H9 (cell line): ENCODE results near the gene YOD1. TPM values are rescaled to one million over a fixed set of nuclear protein-coding genes. Genes with fewer than 3 reads are reported as not detected.
A peak's percentile ranks its signal among the peaks of the same experiment; 100 is the strongest.

Experiments used
- DNase-seq: peaks from one replicate; pipeline ENCODE4 v3.0.0-alpha.2; 2017
- H2AFZ ChIP-seq: one replicate; pipeline ENCODE4 v1.6.1; 2013; ENCODE audit warnings: mild to moderate bottlenecking, low read length, control low read depth, moderate library complexity
- H2AK5ac ChIP-seq: 2 replicates; pipeline ENCODE4 v1.6.1; 2013; ENCODE audit warnings: low read length, control low read depth, mixed read lengths; ENCODE audit not compliant: insufficient read length
- H2BK120ac ChIP-seq: one replicate; pipeline ENCODE4 v1.6.1; 2013; ENCODE audit warnings: low read depth, mild to moderate bottlenecking, low read length, control low read depth, inconsistent platforms; ENCODE audit not compliant: poor library complexity, severe bottlenecking
- H2BK12ac ChIP-seq: 2 replicates; pipeline ENCODE4 v1.6.1; 2013; ENCODE audit warnings: low read length, control low read depth, mixed read lengths, low read depth; ENCODE audit not compliant: insufficient read length
- H2BK15ac ChIP-seq: 2 replicates; pipeline ENCODE4 v1.6.1; 2013; ENCODE audit warnings: low read depth, low read length, control low read depth
- H2BK20ac ChIP-seq: one replicate; pipeline ENCODE4 v1.6.1; 2013; ENCODE audit warnings: low read depth, mild to moderate bottlenecking, low read length, control low read depth, inconsistent platforms; ENCODE audit not compliant: poor library complexity, severe bottlenecking
- H2BK5ac ChIP-seq: 2 replicates; pipeline ENCODE4 v1.6.1; 2013; ENCODE audit warnings: low read length, control low read depth, mixed read lengths; ENCODE audit not compliant: insufficient read length
- H3K14ac ChIP-seq: 2 replicates; pipeline ENCODE4 v1.6.1; 2013; ENCODE audit warnings: low read length, control low read depth; ENCODE audit not compliant: insufficient read depth
- H3K18ac ChIP-seq: 2 replicates; pipeline ENCODE4 v1.6.1; 2013; ENCODE audit warnings: low read depth, mild to moderate bottlenecking, mixed read lengths, low read length, control low read depth; ENCODE audit not compliant: insufficient read length
- H3K23ac ChIP-seq: 2 replicates; pipeline ENCODE4 v1.6.1; 2013; ENCODE audit warnings: low read length, control low read depth, mixed read lengths, low read depth; ENCODE audit not compliant: insufficient read length
- H3K23me2 ChIP-seq: 2 replicates; pipeline ENCODE4 v1.6.1; 2013; ENCODE audit warnings: low read depth, mild to moderate bottlenecking, mixed read lengths, low read length, control low read depth; ENCODE audit not compliant: insufficient read length, poor library complexity, severe bottlenecking
- H3K27ac ChIP-seq: 2 replicates; pipeline ENCODE4 v1.5.1; 2013; ENCODE audit warnings: low read length, control low read depth, mixed read lengths, low read depth; ENCODE audit not compliant: insufficient read length
- H3K27me3 ChIP-seq: 2 replicates; pipeline ENCODE4 v1.6.1; 2013; ENCODE audit warnings: low read length, control low read depth, inconsistent platforms; ENCODE audit not compliant: insufficient read depth
- H3K4ac ChIP-seq: 2 replicates; pipeline ENCODE4 v1.6.1; 2013; ENCODE audit warnings: low read depth, mild to moderate bottlenecking, control low read depth, inconsistent platforms, low read length, moderate library complexity
- H3K4me1 ChIP-seq: 2 replicates; pipeline ENCODE4 v1.6.1; 2013; ENCODE audit warnings: low read length, control low read depth, inconsistent platforms; ENCODE audit not compliant: insufficient read depth
- H3K4me2 ChIP-seq: 2 replicates; pipeline ENCODE4 v1.6.1; 2013; ENCODE audit warnings: low read length, control low read depth, mixed read lengths; ENCODE audit not compliant: insufficient read length, insufficient read depth
- H3K56ac ChIP-seq: 2 replicates; pipeline ENCODE4 v1.6.1; 2013; ENCODE audit warnings: low read depth, mild to moderate bottlenecking, mixed read lengths, low read length, control low read depth; ENCODE audit not compliant: insufficient read length
- H3K79me1 ChIP-seq: 2 replicates; pipeline ENCODE4 v1.6.1; 2013; ENCODE audit warnings: low read depth, mild to moderate bottlenecking, moderate library complexity, low read length, control low read depth, inconsistent platforms; ENCODE audit not compliant: insufficient read depth, poor library complexity, severe bottlenecking
- H3K79me2 ChIP-seq: 2 replicates; pipeline ENCODE4 v1.6.1; 2013; ENCODE audit warnings: low read length, control low read depth, inconsistent platforms; ENCODE audit not compliant: insufficient read depth
- H3K9ac ChIP-seq: 2 replicates; pipeline ENCODE4 v1.6.1; 2013; ENCODE audit warnings: low read length, control low read depth, mixed read lengths; ENCODE audit not compliant: insufficient read length; ENCODE audit errors: extremely low read depth
- H3K9me3 ChIP-seq: one replicate; pipeline ENCODE4 v1.6.1; 2013; ENCODE audit warnings: low read depth, low read length, inconsistent platforms; ENCODE audit not compliant: control insufficient read depth
- H3T11ph ChIP-seq: one replicate; pipeline ENCODE4 v1.6.1; 2013; ENCODE audit warnings: mild to moderate bottlenecking, low read length, control low read depth, inconsistent platforms
- H4K20me1 ChIP-seq: one replicate; pipeline ENCODE4 v1.6.1; 2013; ENCODE audit not compliant: control insufficient read depth, insufficient read length, insufficient read depth
- H4K5ac ChIP-seq: 2 replicates; pipeline ENCODE4 v1.6.1; 2013; ENCODE audit warnings: low read depth, mild to moderate bottlenecking, mixed read lengths, low read length, control low read depth; ENCODE audit not compliant: insufficient read length
- H4K8ac ChIP-seq: replicated peaks from 2 replicates; pipeline ENCODE4 v1.6.1; 2013; ENCODE audit warnings: low read length, control low read depth, mixed read lengths, low read depth; ENCODE audit not compliant: insufficient read length
- H4K91ac ChIP-seq: 2 replicates; pipeline ENCODE4 v1.6.1; 2013; ENCODE audit warnings: low read depth, mild to moderate bottlenecking, moderate library complexity, mixed read lengths, low read length, control low read depth; ENCODE audit not compliant: insufficient read length
- H3K27ac Mint-ChIP-seq, 3 experiments: 2 replicates in 2 of 3; 3 replicates in 1 of 3; pipeline ENCODE4 v1.8.0; 2020 to 2021; ENCODE audit warnings: mixed read lengths in 3 of 3, mild to moderate bottlenecking in 1 of 3, moderate library complexity in 1 of 3
- H3K27me3 Mint-ChIP-seq: 2 replicates; pipeline ENCODE4 v1.8.0; 2021; ENCODE audit warnings: low read depth, mild to moderate bottlenecking, moderate library complexity, mixed read lengths
- H3K36me3 Mint-ChIP-seq, 3 experiments: 2 replicates in 2 of 3; 3 replicates in 1 of 3; pipeline ENCODE4 v1.8.0; 2020 to 2021; ENCODE audit warnings: low read depth in 3 of 3, mixed read lengths in 3 of 3; ENCODE audit not compliant: insufficient read depth in 1 of 3
- H3K4me1 Mint-ChIP-seq, 2 experiments: 2 replicates each; pipeline ENCODE4 v1.8.0; 2020; ENCODE audit warnings: mixed read lengths in 2 of 2
- H3K4me3 Mint-ChIP-seq, 2 experiments: 2 replicates in 1 of 2; 3 replicates in 1 of 2; pipeline ENCODE4 v1.8.0; 2020 to 2021; ENCODE audit warnings: mild to moderate bottlenecking in 2 of 2, mixed read lengths in 2 of 2, moderate library complexity in 1 of 2
- H3K9me3 Mint-ChIP-seq, 2 experiments: 2 replicates in 1 of 2; 3 replicates in 1 of 2; pipeline ENCODE4 v1.8.0; 2020; ENCODE audit warnings: mild to moderate bottlenecking in 2 of 2, mixed read lengths in 2 of 2, moderate library complexity in 1 of 2
- WGBS: extraction: QIAGEN DNeasy Blood & Tissue Kit; methylation state at CpG from one replicate; pipeline ENCODE4 v1.1.7; 2013; ENCODE audit warnings: missing lambda C conversion rate, low lambda C conversion rate, mixed read lengths; ENCODE audit not compliant: insufficient read length; ENCODE audit errors: extremely low coverage; 5-methylcytosine and 5-hydroxymethylcytosine counted together
- total RNA-seq: library from RNA; stranded (reverse); gene quantifications from 2 replicates; pipeline ENCODE4 v1.2.1, GENCODE V29; 2021
- TF ChIP-seq, protein P1 (sequence below): fragments of 200-600 bp; sonication (generic); conservative IDR thresholded peaks from 3 replicates; pipeline ENCODE4 v1.8.0; 2021; ENCODE audit warnings: antibody characterized with exemption, mild to moderate bottlenecking

YOD1 gene
- total RNA-seq, 1 experiment from 2014 or later: 8.6 TPM

DNA sequence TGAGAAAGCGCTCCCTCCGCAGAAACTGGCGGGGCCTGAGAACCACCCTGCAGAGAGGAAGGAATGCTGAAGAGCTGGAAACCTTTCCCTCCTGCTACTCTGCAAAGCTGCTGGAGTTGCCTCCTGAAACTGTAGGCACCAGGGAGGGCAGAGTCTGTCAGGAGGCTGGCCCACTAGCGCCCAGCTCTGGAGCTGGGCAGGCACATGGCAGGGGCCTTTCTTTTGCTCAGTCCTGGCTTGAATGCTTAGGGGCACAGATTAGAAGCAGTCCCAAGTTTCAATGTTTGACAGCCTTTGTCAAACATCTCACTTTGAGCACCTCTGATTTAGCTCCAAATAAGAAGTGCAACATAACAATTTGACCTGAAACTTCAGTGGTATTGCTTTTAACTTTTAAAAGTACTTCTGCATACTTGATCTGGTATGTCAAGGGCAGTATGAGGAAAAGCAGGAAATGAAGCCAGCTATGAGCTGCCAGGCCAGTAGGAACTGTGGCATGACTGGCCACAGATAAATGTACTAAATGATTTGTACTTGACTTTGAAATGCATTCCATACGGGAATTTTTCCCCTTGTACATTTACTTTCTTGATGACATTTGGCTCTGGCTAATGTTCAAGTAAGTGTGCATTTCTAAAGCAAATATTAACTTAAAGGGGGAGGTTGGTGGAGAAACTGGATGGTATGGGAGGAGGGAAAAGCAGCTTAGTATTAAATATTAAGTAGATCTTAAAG lies 25.7 kb downstream of the YOD1 start:
- Histone ChIP-seq H2AK5ac (no peak overlapping the region), H2BK12ac (no peak overlapping the region), H3K56ac (no peak overlapping the region), H3K14ac (no peak overlapping the region), H4K20me1 (no peaks in the 10 kb centered on the region), H3K27ac (no peak overlapping the region), H3K79me2 (no peaks in the 10 kb centered on the region), H3K4me2 (no peak overlapping the region), H3K9ac (no peak overlapping the region), H3K9me3 (no peaks in the 10 kb centered on the region), H3K4ac (no peak overlapping the region), H3K79me1 (no peaks in the 10 kb centered on the region), H2AFZ (no peak overlapping the region), H3K23me2 (no peaks in the 10 kb centered on the region), H2BK5ac (no peak overlapping the region), H3K27me3 (no peaks in the 10 kb centered on the region), H2BK15ac (no peak overlapping the region), H4K91ac (no peak overlapping the region), H2BK20ac (no peak overlapping the region), H3K18ac (no peak overlapping the region), H3T11ph (no peak overlapping the region), H4K5ac (no peak overlapping the region), H3K4me1 (peaks cover 10% of the 10 kb centered on the region; the same call in 1 of the 2 replicates), H2BK120ac (no peak overlapping the region), H3K23ac (no peak overlapping the region), H4K8ac (no peak overlapping the region)
- TF ChIP-seq, protein P1, sequence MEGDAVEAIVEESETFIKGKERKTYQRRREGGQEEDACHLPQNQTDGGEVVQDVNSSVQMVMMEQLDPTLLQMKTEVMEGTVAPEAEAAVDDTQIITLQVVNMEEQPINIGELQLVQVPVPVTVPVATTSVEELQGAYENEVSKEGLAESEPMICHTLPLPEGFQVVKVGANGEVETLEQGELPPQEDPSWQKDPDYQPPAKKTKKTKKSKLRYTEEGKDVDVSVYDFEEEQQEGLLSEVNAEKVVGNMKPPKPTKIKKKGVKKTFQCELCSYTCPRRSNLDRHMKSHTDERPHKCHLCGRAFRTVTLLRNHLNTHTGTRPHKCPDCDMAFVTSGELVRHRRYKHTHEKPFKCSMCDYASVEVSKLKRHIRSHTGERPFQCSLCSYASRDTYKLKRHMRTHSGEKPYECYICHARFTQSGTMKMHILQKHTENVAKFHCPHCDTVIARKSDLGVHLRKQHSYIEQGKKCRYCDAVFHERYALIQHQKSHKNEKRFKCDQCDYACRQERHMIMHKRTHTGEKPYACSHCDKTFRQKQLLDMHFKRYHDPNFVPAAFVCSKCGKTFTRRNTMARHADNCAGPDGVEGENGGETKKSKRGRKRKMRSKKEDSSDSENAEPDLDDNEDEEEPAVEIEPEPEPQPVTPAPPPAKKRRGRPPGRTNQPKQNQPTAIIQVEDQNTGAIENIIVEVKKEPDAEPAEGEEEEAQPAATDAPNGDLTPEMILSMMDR: no peak
- H3K36me3 Mint-ChIP-seq: peaks cover 0 to 2% (median 0%) of the 10 kb centered on the region in 3 experiments; a peak in 2 of 7 replicates
- DNase-seq: peak; percentile 60
- no peaks in the 10 kb centered on the region for H3K9me3 Mint-ChIP-seq
- WGBS: no CpG with 5 or more reads among the region's 5 CpGs
- no peak overlapping the region for H3K27ac Mint-ChIP-seq
- no peak overlapping the region for H3K4me3 Mint-ChIP-seq
- peaks cover 22 to 28% of the 10 kb centered on the region in 2 experiments for H3K4me1 Mint-ChIP-seq
- H3K27me3 Mint-ChIP-seq: no peaks in the 10 kb centered on the region
